PC-9 (cell line): ENCODE results near the gene MORC4. TPM values are rescaled to one million over a fixed set of nuclear protein-coding genes. Genes with fewer than 3 reads are reported as not detected.

Source experiments
- BruUV-seq: library from RNA; stranded (reverse); fragments of 400-500 nt; replicated peaks from 2 replicates; lab custom pipeline; 2021; lab: Mats Ljungman, UMichigan
- CTCF ChIA-PET: fragments of 300-600 bp; sonication (Branson Sonifier 250); formaldehyde crosslinking; loops from one replicate; lab custom pipeline; 2022; ENCODE audit warnings: antibody characterized with exemption; lab: Charles Lee
- POLR2A ChIA-PET: fragments of 300-600 bp; sonication (Branson Sonifier 250); formaldehyde crosslinking; loops from one replicate; lab custom pipeline; 2022; ENCODE audit warnings: antibody characterized with exemption; ENCODE audit not compliant: unreplicated experiment; lab: Charles Lee
- DNase-seq, 2 experiments: peaks; one replicate each; pipeline versions ENCODE4 v3.0.0 to v3.0.0-alpha.2; 2015 to 2022; ENCODE audit warnings: mixed read lengths in 1 of 2
- H2AFZ ChIP-seq: fragments of 200-600 bp; sonication (generic); 2 replicates; pipeline ENCODE4 v1.8.1; 2017; ENCODE audit warnings: antibody characterized with exemption
- H3F3A ChIP-seq: fragments of 200-600 bp; sonication (generic); 2 replicates; pipeline ENCODE4 v1.8.1; 2017; ENCODE audit warnings: antibody characterized with exemption, mild to moderate bottlenecking, low read depth; ENCODE audit not compliant: insufficient read depth
- H3K27ac ChIP-seq: fragments of 200-600 bp; sonication (generic); 2 replicates; pipeline ENCODE4 v1.6.1; 2016; ENCODE audit warnings: mixed run types
- H3K27me3 ChIP-seq: fragments of 200-600 bp; sonication (generic); 2 replicates; pipeline ENCODE4 v1.6.1; 2016; ENCODE audit warnings: low read depth, mixed run types; ENCODE audit not compliant: insufficient read depth
- H3K36me3 ChIP-seq: fragments of 200-600 bp; sonication (generic); 2 replicates; pipeline ENCODE4 v1.6.1; 2016; ENCODE audit warnings: low read depth, mixed run types
- H3K4me1 ChIP-seq: fragments of 200-600 bp; sonication (generic); replicated peaks from 2 replicates; pipeline ENCODE4 v1.6.1; 2016; ENCODE audit warnings: mixed run types; ENCODE audit not compliant: insufficient read depth
- H3K4me2 ChIP-seq: fragments of 200-600 bp; sonication (generic); 2 replicates; pipeline ENCODE4 v1.6.1; 2017; ENCODE audit warnings: mixed run types
- H3K4me3 ChIP-seq: fragments of 200-600 bp; sonication (generic); 2 replicates; pipeline ENCODE4 v1.6.1; 2016; ENCODE audit warnings: mixed run types
- H3K79me2 ChIP-seq: fragments of 200-600 bp; sonication (generic); 2 replicates; pipeline ENCODE4 v1.6.1; 2017; ENCODE audit warnings: low read depth, mixed run types
- H3K9me2 ChIP-seq: fragments of 200-600 bp; sonication (generic); 2 replicates; pipeline ENCODE4 v1.8.1; 2017; ENCODE audit warnings: mild to moderate bottlenecking; ENCODE audit not compliant: insufficient read depth
- H3K9me3 ChIP-seq: fragments of 200-600 bp; sonication (generic); 2 replicates; pipeline ENCODE4 v1.8.1; 2016; ENCODE audit warnings: low read depth; ENCODE audit not compliant: insufficient read depth
- H4K20me1 ChIP-seq: fragments of 200-600 bp; sonication (generic); 2 replicates; pipeline ENCODE4 v1.8.1; 2017; ENCODE audit not compliant: insufficient read depth
- CTCF ChIP-seq: fragments of 200-600 bp; sonication (generic); conservative IDR thresholded peaks from 2 replicates; pipeline ENCODE4 v1.6.1; 2017; ENCODE audit warnings: mixed run types, antibody characterized with exemption, mild to moderate bottlenecking, moderate library complexity
- EZH2 ChIP-seq: fragments of 200-600 bp; sonication (generic); IDR thresholded peaks from 2 replicates; pipeline ENCODE4 v1.8.0; 2017; ENCODE audit warnings: antibody characterized with exemption, low read depth
- intact Hi-C: fragments of 100-400 bp; cut with micrococcal nuclease; formaldehyde crosslinking; loops from one replicate; pipeline ENCODE4 v1.10.0; 2022; ENCODE audit not compliant: unreplicated experiment
- total RNA-seq: library from RNA; stranded (reverse); gene quantifications from 2 replicates; pipeline ENCODE4 v1.2.3, GENCODE V29; 2021

MORC4 gene
- total RNA-seq, 1 experiment from 2014 or later: 11.1 TPM

- no peaks in the 10 kb centered on the region for H4K20me1 ChIP-seq
- intact Hi-C loops: loop anchor here (2.0 kb wide), 1 partner anchor 60 kb away; no protein-coding TSS in a partner anchor
- no peak overlapping the region for H3K4me3 ChIP-seq
- H3K9me2 ChIP-seq: no peaks in the 10 kb centered on the region
- no peaks in the 10 kb centered on the region for H3K79me2 ChIP-seq
- no peaks in the 10 kb centered on the region for H3K9me3 ChIP-seq
- TF ChIP-seq EZH2 (no peak), CTCF (no peak)
- peak in 1 of 2 experiments; percentile 70 for DNase-seq
- no peak overlapping the region for H2AFZ ChIP-seq
- H3K27me3 ChIP-seq: no peaks in the 10 kb centered on the region
- peak overlapping the region; percentile 32 for H3K4me2 ChIP-seq
- no peaks in the 10 kb centered on the region for H3K36me3 ChIP-seq
- H3F3A ChIP-seq: no peaks in the 10 kb centered on the region
- no TSS peak for BruUV-seq
- ChIA-PET POLR2A (no interaction called here), CTCF (no interaction called here)
- H3K27ac ChIP-seq: peak overlapping the region; percentile 41
- peaks cover 18% of the 10 kb centered on the region for H3K4me1 ChIP-seq
These were observed 44.8 kb downstream of the MORC4 start for GRCh38 chrX:106955004-106955772.

- BruUV-seq: no TSS peak
- Histone ChIP-seq H3K9me3 (no peaks in the 10 kb centered on the region), H2AFZ (no peak overlapping the region), H3K27me3 (no peaks in the 10 kb centered on the region), H3F3A (no peaks in the 10 kb centered on the region), H3K4me2 (0 out of 2 replicates have a peak overlapping the region, but pooled peaks have one; percentile 32), H3K36me3 (no peaks in the 10 kb centered on the region), H3K79me2 (no peaks in the 10 kb centered on the region), H3K4me3 (no peak overlapping the region), H3K4me1 (peaks cover 23% of the 10 kb centered on the region), H4K20me1 (no peaks in the 10 kb centered on the region), H3K9me2 (no peaks in the 10 kb centered on the region), H3K27ac (no peak overlapping the region)
- CTCF ChIA-PET: no interaction called here
- POLR2A ChIA-PET: no interaction called here
- no peak for TF ChIP-seq CTCF
- no peak for TF ChIP-seq EZH2
- intact Hi-C loops: loop anchor here (2.0 kb wide), 1 partner anchor 59 kb away; no protein-coding TSS in a partner anchor
- no peak for DNase-seq
These were observed 46.0 kb downstream of the MORC4 start for GRCh38 chrX:106954041-106954440.

- H3F3A ChIP-seq: no peaks in the 10 kb centered on the region
- H2AFZ ChIP-seq: no peak overlapping the region
- no peak for TF ChIP-seq EZH2
- TF ChIP-seq CTCF: peak; percentile 74
- BruUV-seq: no TSS peak
- no peaks in the 10 kb centered on the region for H3K79me2 ChIP-seq
- H3K4me2 ChIP-seq: no peak overlapping the region
- H4K20me1 ChIP-seq: no peaks in the 10 kb centered on the region
- DNase-seq: no peak
- H3K9me2 ChIP-seq: no peaks in the 10 kb centered on the region
- no peaks in the 10 kb centered on the region for H3K36me3 ChIP-seq
- H3K27ac ChIP-seq: no peak overlapping the region
- H3K4me1 ChIP-seq: peaks cover 23% of the 10 kb centered on the region
- ChIA-PET CTCF (no interaction called here), POLR2A (no interaction called here)
- intact Hi-C loops: no loop called here
- no peaks in the 10 kb centered on the region for H3K9me3 ChIP-seq
- H3K27me3 ChIP-seq: no peaks in the 10 kb centered on the region
- H3K4me3 ChIP-seq: no peak overlapping the region
These were observed 47.0 kb downstream of the MORC4 start for GRCh38 chrX:106952988-106953387.
